ENCODE data around the gene RNU1-3.
"Not testable (repeated sequence)": the region's sequence is repeated elsewhere in the genome, so short reads cannot be mapped to it uniquely, and the experiment has no call there.

Gene RNU1-3

GRCh38 chr1:16637941-16638778 lies 28.6 kb downstream of the RNU1-3 start:
- ATAC-seq (peak; percentile 24), DNase-seq (peak in 1 of 2 donors; percentile 11)
- H3K9me3 Mint-ChIP-seq, H3K27me3 Mint-ChIP-seq, H3K4me3 Mint-ChIP-seq, H3K27ac Mint-ChIP-seq, H3K4me1 Mint-ChIP-seq: not testable (repeated sequence)

- ATAC-seq, H3K9me3 Mint-ChIP-seq, H3K4me1 Mint-ChIP-seq, H3K27ac Mint-ChIP-seq, H3K4me3 Mint-ChIP-seq, H3K27me3 Mint-ChIP-seq: not testable (repeated sequence)
- DNase-seq, result peak in 1 of 2 donors; percentile 8
Observed at GRCh38 chr1:16636551-16637195, 30.1 kb downstream of the RNU1-3 start.

- ATAC-seq, H3K4me1 Mint-ChIP-seq, H3K4me3 Mint-ChIP-seq, H3K9me3 Mint-ChIP-seq, H3K27me3 Mint-ChIP-seq, H3K27ac Mint-ChIP-seq: not testable (repeated sequence)
- DNase-seq, result peak in 1 of 2 donors; percentile 9
Observed at GRCh38 chr1:16635959-16636358, 30.8 kb downstream of the RNU1-3 start.

GRCh38 chr1:16633540-16634282 lies 33.0 kb downstream of the RNU1-3 start:
- not testable (repeated sequence) for H3K4me1 Mint-ChIP-seq

GRCh38 chr1:16632044-16632850 lies 34.5 kb downstream of the RNU1-3 start:
- ATAC-seq, H3K27me3 Mint-ChIP-seq, H3K4me3 Mint-ChIP-seq: not testable (repeated sequence)

More at GRCh38 chr1:16633540-16634282, 33.0 kb downstream of the RNU1-3 start:
- peak in 1 of 2 donors; percentile 8 for DNase-seq
- not testable (repeated sequence) for ATAC-seq, H3K9me3 Mint-ChIP-seq, H3K27me3 Mint-ChIP-seq, H3K27ac Mint-ChIP-seq, H3K4me3 Mint-ChIP-seq

GRCh38 chr1:16631248-16632043 lies 35.3 kb downstream of the RNU1-3 start:
- Mint-ChIP-seq H3K4me1 (no peaks in the 10 kb centered on the region), H3K4me3 (no peak overlapping the region), H3K27me3 (no peaks in the 10 kb centered on the region), H3K27ac (peak overlapping the region in 1 of 2 donors; percentile 67), H3K9me3 (no peaks in the 10 kb centered on the region)
- peak; percentile 20 for ATAC-seq
- DNase-seq, result peak in 1 of 2 donors; percentile 16

More at GRCh38 chr1:16632044-16632850, 34.5 kb downstream of the RNU1-3 start:
- peak in 1 of 2 donors; percentile 10 for DNase-seq
- H3K27ac Mint-ChIP-seq, H3K4me1 Mint-ChIP-seq, H3K9me3 Mint-ChIP-seq: not testable (repeated sequence)

- Mint-ChIP-seq H3K27me3 (no peaks in the 10 kb centered on the region), H3K9me3 (no peaks in the 10 kb centered on the region), H3K4me1 (no peaks in the 10 kb centered on the region), H3K27ac (peak overlapping the region in 1 of 2 donors; percentile 67), H3K4me3 (no peak overlapping the region)
- DNase-seq (peak in 1 of 2 donors; percentile 13), ATAC-seq (no peak)
Observed at GRCh38 chr1:16630661-16631247, 36.0 kb downstream of the RNU1-3 start.

GRCh38 chr1:16629916-16630530 lies 36.7 kb downstream of the RNU1-3 start:
- ATAC-seq, result peak; percentile 33
- H3K27ac Mint-ChIP-seq, result peak overlapping the region in 1 of 2 donors; percentile 21
- H3K27me3 Mint-ChIP-seq, result not testable (repeated sequence)

GRCh38 chr1:16628361-16629111 lies 38.2 kb downstream of the RNU1-3 start:
- Mint-ChIP-seq H3K4me1 (no peaks in the 10 kb centered on the region), H3K4me3 (no peak overlapping the region), H3K27me3 (no peaks in the 10 kb centered on the region), H3K27ac (no peak overlapping the region), H3K9me3 (no peaks in the 10 kb centered on the region)
- DNase-seq (peak in 1 of 2 donors; percentile 19), ATAC-seq (no peak)

More at GRCh38 chr1:16629916-16630530, 36.7 kb downstream of the RNU1-3 start:
- H3K4me3 Mint-ChIP-seq, H3K9me3 Mint-ChIP-seq, H3K4me1 Mint-ChIP-seq: not testable (repeated sequence)
- peak in 1 of 2 donors; percentile 7 for DNase-seq

- DNase-seq, result peak in 1 of 2 donors; percentile 15
- not testable (repeated sequence) for H3K4me3 Mint-ChIP-seq, H3K27ac Mint-ChIP-seq, ATAC-seq, H3K9me3 Mint-ChIP-seq, H3K4me1 Mint-ChIP-seq, H3K27me3 Mint-ChIP-seq
Observed at GRCh38 chr1:16626409-16626983, 40.3 kb downstream of the RNU1-3 start.

GRCh38 chr1:16625497-16626408 lies 41.0 kb downstream of the RNU1-3 start:
- Mint-ChIP-seq H3K4me1 (no peaks in the 10 kb centered on the region), H3K9me3 (no peaks in the 10 kb centered on the region), H3K27ac (no peak overlapping the region), H3K4me3 (no peak overlapping the region), H3K27me3 (no peaks in the 10 kb centered on the region)
- DNase-seq (peak in 1 of 2 donors; percentile 17), ATAC-seq (peak; percentile 29)

Data from stimulated activated naive CD8-positive, alpha-beta T cell treated with anti-CD3 and anti-CD28 coated beads, Interleukin-15, amount 100 ng/mL, for 72 hours (primary cell).